ENCODE results near the gene PDCL2.
"Not testable (repeated sequence)": the region's sequence is repeated elsewhere in the genome, so short reads cannot be mapped to it uniquely, and the experiment has no call there.

Gene PDCL2, protein sequence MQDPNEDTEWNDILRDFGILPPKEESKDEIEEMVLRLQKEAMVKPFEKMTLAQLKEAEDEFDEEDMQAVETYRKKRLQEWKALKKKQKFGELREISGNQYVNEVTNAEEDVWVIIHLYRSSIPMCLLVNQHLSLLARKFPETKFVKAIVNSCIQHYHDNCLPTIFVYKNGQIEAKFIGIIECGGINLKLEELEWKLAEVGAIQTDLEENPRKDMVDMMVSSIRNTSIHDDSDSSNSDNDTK

DNA sequence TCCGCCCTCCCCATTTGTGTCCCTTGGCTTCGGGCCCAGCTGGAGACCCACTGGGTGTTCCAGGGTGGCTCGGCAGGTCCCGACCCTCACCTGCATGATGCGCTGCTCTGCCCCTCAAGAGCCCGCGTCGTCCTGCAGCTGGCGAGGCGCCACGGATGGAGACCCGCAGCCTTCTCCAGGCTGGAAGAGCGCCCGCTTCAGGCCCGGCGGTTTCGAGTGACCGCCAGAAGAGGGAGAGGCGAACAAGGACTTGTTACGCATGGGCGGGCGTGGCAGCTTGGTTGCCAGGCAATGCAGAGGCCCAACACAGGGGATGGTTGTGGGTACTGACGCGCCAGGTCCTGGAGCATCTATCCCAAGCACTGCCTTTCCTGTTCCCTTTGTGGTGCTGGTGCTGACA, at the start of gene PDCL2:
PDCL2 (minus strand) TSS at position 232 of the 400 bp plus-strand sequence; CDS start at position 96, 136 bp downstream.
- H3K4me3 Mint-ChIP-seq = no peak within 1 kb of the TSS
- H3K27ac Mint-ChIP-seq = no peak within 1 kb of the TSS
- no peak for ATAC-seq
- DNase-seq = no peak
- H3K9me3 Mint-ChIP-seq = peaks cover 0 to 7% of the 10 kb centered on the region in 2 donors
- H3K27me3 Mint-ChIP-seq = peaks cover 10% of the 10 kb centered on the region
- no peaks in the 10 kb centered on the region for H3K4me1 Mint-ChIP-seq

DNA sequence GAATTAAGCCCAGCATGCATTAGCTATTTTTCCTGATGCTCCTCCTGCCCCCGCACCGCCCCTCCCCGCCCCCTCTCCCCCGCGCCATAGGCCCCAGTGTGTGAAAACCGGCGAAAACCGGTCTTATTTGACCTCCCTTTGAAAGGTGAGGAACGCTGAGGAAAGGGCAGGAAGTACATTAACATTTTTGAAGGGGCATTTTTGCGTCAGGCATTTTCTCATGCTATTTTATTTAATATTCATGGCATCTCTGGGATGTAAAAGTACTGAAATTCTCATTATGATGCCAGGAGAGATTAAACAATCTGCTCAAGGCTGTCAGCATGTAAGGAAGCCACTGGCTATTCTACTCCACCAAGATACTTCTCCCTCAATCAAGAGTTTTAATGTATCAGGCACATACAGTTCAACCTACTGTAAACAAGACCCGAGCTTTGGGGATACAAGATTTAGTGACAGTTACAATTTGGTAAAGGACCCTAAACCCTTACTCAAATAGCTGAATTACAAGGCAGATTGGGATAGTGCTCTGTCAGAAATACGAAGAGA, 45.3 kb upstream of the PDCL2 start:
- ATAC-seq = no peak
- Mint-ChIP-seq H3K9me3 (no peaks in the 10 kb centered on the region), H3K27ac (no peak overlapping the region), H3K27me3 (peaks cover 69% of the 10 kb centered on the region), H3K4me3 (no peak overlapping the region), H3K4me1 (peaks cover 18% of the 10 kb centered on the region)
- no peak for DNase-seq

DNA sequence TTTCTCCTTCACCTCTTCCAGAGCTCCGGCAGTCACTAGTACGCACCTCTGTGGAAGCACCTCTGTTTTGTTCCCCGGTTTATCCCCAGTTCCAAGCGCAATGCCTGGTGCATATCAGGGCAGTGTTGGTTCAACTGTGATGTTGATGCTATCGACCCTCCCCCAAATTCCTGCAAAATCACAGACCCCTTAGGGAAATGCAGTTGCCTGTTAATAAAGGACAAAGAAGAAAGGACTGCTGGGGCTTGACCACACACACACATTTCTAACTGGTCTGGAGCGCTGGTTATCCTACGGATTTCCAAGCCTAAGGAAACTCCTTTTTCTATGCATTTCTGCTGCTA, 44.6 kb upstream of the PDCL2 start:
- H3K4me3 Mint-ChIP-seq = peak overlapping the region; percentile 84 to 89
- DNase-seq = no peak
- no peaks in the 10 kb centered on the region for H3K9me3 Mint-ChIP-seq
- ATAC-seq = no peak
- peaks cover 18% of the 10 kb centered on the region for H3K4me1 Mint-ChIP-seq
- H3K27me3 Mint-ChIP-seq = peaks cover 73% of the 10 kb centered on the region
- H3K27ac Mint-ChIP-seq = peak overlapping the region in 1 of 2 donors; percentile 44

DNA sequence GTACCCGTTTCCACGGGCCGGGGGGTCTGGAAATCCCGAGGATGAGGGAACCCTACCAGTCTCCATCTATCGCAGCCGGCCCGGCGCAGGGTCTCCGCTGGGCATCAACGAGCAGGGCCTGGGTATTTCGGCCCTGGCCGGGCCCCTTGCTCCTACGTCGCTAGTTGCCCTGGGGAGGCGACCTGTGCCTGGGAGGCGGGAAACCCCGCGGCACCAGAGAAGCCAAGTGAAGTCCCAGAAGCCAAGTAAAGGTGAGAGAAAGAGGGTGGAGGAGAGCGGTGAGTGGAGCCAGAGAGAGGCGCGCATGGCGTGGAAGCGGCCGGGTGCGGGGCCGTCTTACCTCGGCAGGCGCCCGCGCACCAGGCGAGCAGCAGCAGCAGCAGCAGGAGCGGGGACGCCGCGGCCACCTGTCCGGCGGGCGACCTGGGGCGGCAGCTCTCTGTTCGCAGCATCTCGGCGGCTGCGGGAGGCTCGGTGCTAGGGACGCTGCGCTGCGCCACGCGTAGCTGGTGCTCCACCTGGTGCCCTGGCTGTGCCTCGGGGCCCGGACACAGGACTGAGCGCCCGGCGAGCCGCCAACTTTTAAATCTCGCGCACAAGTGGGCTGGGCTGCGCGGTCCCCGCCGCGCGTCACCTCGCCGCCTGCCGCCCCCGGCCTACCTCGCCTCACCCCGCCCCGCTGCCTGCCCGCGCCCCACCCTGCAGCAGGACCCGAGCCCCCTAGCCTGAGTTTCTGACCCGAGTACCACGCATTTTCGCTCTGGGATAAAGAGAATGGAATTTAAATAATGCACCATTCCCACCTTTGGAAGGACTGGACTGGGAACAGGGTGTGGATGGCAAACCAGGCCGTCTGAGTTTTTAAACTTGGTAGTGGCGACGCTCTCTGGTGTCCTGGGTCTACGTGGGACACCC, 44.0 kb upstream of the PDCL2 start, which contains the start of gene NMU:
NMU (minus strand) TSS at position 558 of the 915 bp plus-strand sequence; CDS start at position 452, 106 bp downstream.
- H3K9me3 Mint-ChIP-seq = no peaks in the 10 kb centered on the region
- peak within 1 kb of the TSS in 1 of 2 donors; percentile 44 for H3K27ac Mint-ChIP-seq
- ATAC-seq = peak; percentile 94

GRCh38 chr4:55635282-55635681, 43.2 kb upstream of the PDCL2 start:
- ATAC-seq = peak; percentile 29
- Mint-ChIP-seq H3K9me3 (no peaks in the 10 kb centered on the region), H3K27me3 (peaks cover 82% of the 10 kb centered on the region), H3K4me3 (peak overlapping the region; percentile 84 to 89), H3K4me1 (peaks cover 18% of the 10 kb centered on the region), H3K27ac (no peak overlapping the region)
- no peak for DNase-seq

More for the DNA sequence above, 44.0 kb upstream of the PDCL2 start, which contains the start of gene NMU:
- peak within 1 kb of the TSS; percentile 84 to 89 for H3K4me3 Mint-ChIP-seq
- DNase-seq = peak; percentile 52 to 55
- peaks cover 18% of the 10 kb centered on the region for H3K4me1 Mint-ChIP-seq
- peaks cover 80% of the 10 kb centered on the region for H3K27me3 Mint-ChIP-seq

- no peak for ATAC-seq
- DNase-seq = no peak
- H3K4me1 Mint-ChIP-seq = peaks cover 18% of the 10 kb centered on the region
- no peak overlapping the region for H3K4me3 Mint-ChIP-seq
- H3K27ac Mint-ChIP-seq = no peak overlapping the region
- peaks cover 76% of the 10 kb centered on the region for H3K27me3 Mint-ChIP-seq
- H3K9me3 Mint-ChIP-seq = no peaks in the 10 kb centered on the region
These were observed 42.5 kb upstream of the PDCL2 start for GRCh38 chr4:55634417-55635128.

- H3K27ac Mint-ChIP-seq = no peak overlapping the region
- H3K9me3 Mint-ChIP-seq = no peaks in the 10 kb centered on the region
- peaks cover 76% of the 10 kb centered on the region for H3K27me3 Mint-ChIP-seq
- H3K4me1 Mint-ChIP-seq = peaks cover 18% of the 10 kb centered on the region
- no peak for ATAC-seq
- DNase-seq = no peak
- H3K4me3 Mint-ChIP-seq = no peak overlapping the region
These were observed 41.9 kb upstream of the PDCL2 start for GRCh38 chr4:55633903-55634302.

GRCh38 chr4:55625835-55626234, 33.8 kb upstream of the PDCL2 start:
- Mint-ChIP-seq H3K27me3 (peaks cover 18% of the 10 kb centered on the region), H3K4me3 (no peak overlapping the region), H3K4me1 (no peaks in the 10 kb centered on the region), H3K9me3 (no peaks in the 10 kb centered on the region), H3K27ac (no peak overlapping the region)
- no peak for ATAC-seq
- no peak for DNase-seq

- not testable (repeated sequence) for H3K4me3 Mint-ChIP-seq, ATAC-seq, H3K9me3 Mint-ChIP-seq, H3K27me3 Mint-ChIP-seq, H3K4me1 Mint-ChIP-seq, H3K27ac Mint-ChIP-seq, DNase-seq
These were observed 32.0 kb upstream of the PDCL2 start for GRCh38 chr4:55624063-55624462.

DNA sequence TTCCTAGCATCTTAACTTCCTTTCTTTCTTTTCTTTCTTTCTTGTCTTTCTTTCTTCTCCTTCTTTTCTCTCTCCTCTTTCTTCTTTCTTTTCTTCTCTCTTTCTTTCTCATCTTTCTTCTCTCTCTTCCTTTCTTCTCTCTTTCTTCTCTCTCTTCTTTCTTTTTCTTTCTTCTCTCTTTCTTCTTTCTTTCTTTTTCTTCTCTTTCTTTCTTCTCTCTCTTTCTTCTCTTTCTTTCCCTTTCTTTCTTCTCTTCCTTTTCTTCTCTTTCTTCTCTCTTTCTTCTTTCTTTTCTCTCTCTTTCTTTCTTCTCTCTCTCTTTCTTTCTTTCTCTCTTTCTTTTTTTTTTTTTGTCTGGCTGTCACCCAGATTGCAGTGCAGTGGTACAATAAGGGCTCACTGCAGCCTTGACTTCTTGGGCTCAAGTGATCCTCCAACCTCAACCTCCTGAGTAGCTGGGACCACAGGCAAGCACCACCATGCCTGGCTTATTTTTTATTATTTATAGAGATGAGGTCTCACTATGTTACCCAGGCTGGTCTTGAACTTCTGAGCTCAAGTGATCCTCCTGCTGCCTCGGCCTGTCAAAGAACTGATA, 26.6 kb upstream of the PDCL2 start:
- no peak for DNase-seq
- ATAC-seq = no peak
- H3K27ac Mint-ChIP-seq = peak overlapping the region in 1 of 2 donors; percentile 41
- peaks cover 12% of the 10 kb centered on the region for H3K27me3 Mint-ChIP-seq
- H3K4me1 Mint-ChIP-seq = peaks cover 15% of the 10 kb centered on the region
- no peaks in the 10 kb centered on the region for H3K9me3 Mint-ChIP-seq
- H3K4me3 Mint-ChIP-seq = no peak overlapping the region

DNA sequence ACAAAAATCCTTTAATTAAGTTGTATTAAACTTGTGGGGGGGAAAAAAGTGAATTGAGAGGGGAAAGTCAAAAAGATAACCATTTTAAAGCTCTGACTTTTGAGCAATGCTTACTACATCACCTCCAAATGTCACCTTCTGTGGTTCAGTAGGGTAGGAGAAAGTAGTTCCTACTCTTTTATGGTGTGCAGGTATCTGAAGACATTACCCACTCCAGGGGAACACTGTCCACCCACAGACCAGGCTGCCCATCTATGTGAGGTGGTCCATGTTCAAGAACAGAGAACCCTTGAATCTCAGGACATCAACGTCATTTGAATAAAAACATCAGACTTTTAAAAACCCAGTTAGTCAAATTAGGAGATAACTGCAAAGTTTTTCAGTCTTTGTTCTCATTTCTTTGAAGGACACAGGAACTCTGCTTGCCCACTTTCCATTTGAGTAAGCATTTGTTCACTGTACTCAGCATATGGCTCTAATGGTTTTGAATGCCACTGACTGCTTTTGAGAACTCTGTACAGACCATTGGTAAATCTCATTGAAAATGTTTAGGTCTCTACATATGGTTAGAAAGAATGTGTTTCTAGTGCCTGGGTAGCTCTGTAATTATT, 25.6 kb upstream of the PDCL2 start:
- ATAC-seq = peak; percentile 80
- H3K9me3 Mint-ChIP-seq = no peaks in the 10 kb centered on the region
- H3K4me1 Mint-ChIP-seq = peaks cover 15% of the 10 kb centered on the region
- H3K27ac Mint-ChIP-seq = no peak overlapping the region
- H3K27me3 Mint-ChIP-seq = peaks cover 12% of the 10 kb centered on the region
- H3K4me3 Mint-ChIP-seq = no peak overlapping the region
- no peak for DNase-seq

DNA sequence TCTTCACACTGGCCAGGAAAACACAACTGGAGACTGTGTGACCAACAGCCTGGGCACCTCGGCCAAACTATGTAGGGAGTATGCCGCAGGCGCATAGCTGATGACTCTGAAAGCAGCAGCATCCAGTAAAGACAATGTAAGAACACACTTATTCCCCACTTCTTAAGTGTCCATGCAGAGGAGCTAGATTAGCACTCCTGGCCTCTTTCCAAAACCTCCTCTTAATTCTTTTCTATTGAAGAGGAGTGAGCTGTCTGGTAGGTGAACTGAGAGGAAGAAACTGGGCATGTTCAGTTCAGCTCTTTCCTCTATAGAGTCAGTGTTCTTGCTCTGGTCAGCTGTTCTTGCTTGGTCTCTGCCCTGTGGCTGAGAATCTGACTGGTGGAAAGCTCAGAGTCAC, 23.0 kb upstream of the PDCL2 start:
- H3K27ac Mint-ChIP-seq = no peak overlapping the region
- no peaks in the 10 kb centered on the region for H3K9me3 Mint-ChIP-seq
- H3K27me3 Mint-ChIP-seq = peaks cover 12% of the 10 kb centered on the region

DNA sequence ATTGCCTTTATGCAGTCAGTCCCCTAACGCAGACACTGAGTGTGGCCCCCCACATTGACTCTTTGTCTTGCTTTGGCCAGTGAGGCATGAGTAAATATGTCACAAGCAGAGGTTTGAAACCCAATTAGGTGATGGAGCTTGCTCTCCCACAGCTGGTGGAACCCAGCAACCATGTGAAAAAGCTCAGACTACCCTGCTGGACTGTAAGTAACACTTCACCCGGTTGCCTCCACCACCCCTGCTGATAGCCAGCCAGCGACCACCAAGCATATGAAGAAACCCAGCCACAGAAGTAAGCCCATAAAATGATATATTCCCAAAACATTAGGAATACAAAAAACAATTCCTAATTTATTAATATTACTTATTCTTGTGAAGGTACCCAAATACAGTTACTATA, 21.6 kb upstream of the PDCL2 start:
- no peaks in the 10 kb centered on the region for H3K9me3 Mint-ChIP-seq
- no peak overlapping the region for H3K4me3 Mint-ChIP-seq
- no peak overlapping the region for H3K27ac Mint-ChIP-seq
- H3K4me1 Mint-ChIP-seq = peaks cover 12% of the 10 kb centered on the region
- DNase-seq = no peak
- ATAC-seq = no peak
- peaks cover 7% of the 10 kb centered on the region for H3K27me3 Mint-ChIP-seq

More for the DNA sequence above, 23.0 kb upstream of the PDCL2 start:
- peaks cover 15% of the 10 kb centered on the region for H3K4me1 Mint-ChIP-seq
- DNase-seq (no peak), ATAC-seq (no peak)
- H3K4me3 Mint-ChIP-seq = no peak overlapping the region

DNA sequence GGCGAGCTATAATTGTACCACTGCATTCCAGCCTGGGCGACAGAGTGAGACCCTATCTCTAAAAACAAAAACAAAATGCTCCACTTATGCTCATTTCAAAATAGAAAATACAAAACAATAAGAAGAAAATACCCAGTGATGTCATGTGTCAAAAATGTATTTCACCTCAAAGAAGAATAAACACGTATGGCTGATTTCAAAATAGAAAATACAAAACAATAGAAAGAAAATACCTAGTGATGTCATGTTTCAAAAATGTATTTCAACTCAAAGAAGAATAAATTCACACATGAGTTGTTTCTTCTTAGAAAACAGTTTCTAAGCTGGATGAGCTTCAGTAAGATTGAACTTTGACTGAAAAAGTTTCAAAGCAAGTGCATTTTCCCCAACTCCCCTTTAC, 20.3 kb upstream of the PDCL2 start:
- Mint-ChIP-seq H3K27ac (no peak overlapping the region), H3K4me1 (peaks cover under 1% of the 10 kb centered on the region), H3K27me3 (no peaks in the 10 kb centered on the region), H3K9me3 (no peaks in the 10 kb centered on the region), H3K4me3 (no peak overlapping the region)
- DNase-seq (no peak), ATAC-seq (no peak)
